ENCODE results near the gene YAF2. TPM values are rescaled to one million over a fixed set of nuclear protein-coding genes. Genes with fewer than 3 reads are reported as not detected.

YAF2 gene
- total RNA-seq, 2 donors from 2014 or later = 10.0 to 14.4 TPM

GRCh38 chr12:42278128-42278510 lies 40.1 kb upstream of the YAF2 start:
- Histone ChIP-seq H3K9me3 (no peaks in the 10 kb centered on the region), H3K36me3 (no peaks in the 10 kb centered on the region), H3K27ac (no peak overlapping the region), H3K4me3 (no peak overlapping the region), H3K4me1 (replicated peaks) (no peaks in the 10 kb centered on the region), H3K27me3 (replicated peaks; ENCODE audit: insufficient read depth) (no peaks in the 10 kb centered on the region)
- TF ChIP-seq POLR2A (IDR thresholded peaks at IDR 0.05) (no peak), CTCF (IDR thresholded peaks at IDR 0.05) (no peak), POLR2AphosphoS5 (IDR thresholded peaks at IDR 0.05) (no peak)
- intact Hi-C loops (cut with DNase I) = no loop called here
- no peak for DNase-seq (ENCODE audit: low spot score)

DNA sequence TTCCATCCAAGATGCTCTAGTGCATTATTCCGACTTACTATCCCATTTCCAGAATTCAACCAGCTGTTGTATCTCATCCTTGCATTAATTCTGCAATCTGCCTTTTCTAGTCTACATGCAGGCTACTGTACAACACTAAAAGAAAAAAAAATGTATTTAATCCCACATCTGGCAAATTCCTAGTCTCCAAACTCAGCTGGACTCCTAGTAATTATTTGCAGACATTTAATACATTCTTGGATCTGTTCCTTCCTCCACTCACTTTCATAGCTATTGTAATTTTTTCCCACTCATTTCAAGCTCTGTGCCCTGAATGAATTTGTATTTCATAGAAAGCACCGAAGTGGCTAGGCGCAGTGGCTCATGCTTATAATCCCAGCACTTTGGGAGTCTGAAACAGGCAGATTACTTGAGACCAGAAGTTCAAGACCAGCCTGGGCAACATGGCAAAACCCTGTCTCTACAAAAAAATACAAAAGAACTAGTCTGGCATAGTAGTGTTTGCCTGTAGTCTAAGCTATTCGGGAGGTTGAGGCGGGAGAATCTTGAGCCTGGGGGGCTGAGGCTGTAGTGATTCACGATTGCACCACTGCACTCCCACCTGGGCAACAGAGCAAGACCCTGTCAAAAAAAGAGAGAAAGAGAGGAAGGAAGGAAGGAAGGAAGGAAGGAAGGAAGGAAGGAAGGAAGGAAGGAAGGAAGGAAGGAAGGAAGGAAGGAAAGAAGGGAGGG lies 39.5 kb upstream of the YAF2 start:
- no peak for DNase-seq (ENCODE audit: low spot score)
- intact Hi-C loops (cut with DNase I) = no loop called here

GRCh38 chr12:42275499-42275898 lies 37.5 kb upstream of the YAF2 start:
- no peak overlapping the region for H3K27ac ChIP-seq
- H3K4me3 ChIP-seq = no peak overlapping the region
- H3K36me3 ChIP-seq = no peaks in the 10 kb centered on the region
- H3K9me3 ChIP-seq = no peaks in the 10 kb centered on the region
- intact Hi-C loops (cut with DNase I) = no loop called here
- TF ChIP-seq POLR2AphosphoS5 (IDR thresholded peaks at IDR 0.05) (no peak), POLR2A (IDR thresholded peaks at IDR 0.05) (no peak), CTCF (IDR thresholded peaks at IDR 0.05) (no peak)
- 93% methylated on average over 4 of the region's 4 CpGs for WGBS
- H3K4me1 ChIP-seq (replicated peaks) = no peaks in the 10 kb centered on the region
- no peak for DNase-seq (ENCODE audit: low spot score)
- no peaks in the 10 kb centered on the region for H3K27me3 ChIP-seq (replicated peaks; ENCODE audit: insufficient read depth)

More for the DNA sequence above, 39.5 kb upstream of the YAF2 start:
- Histone ChIP-seq H3K9me3 (no peaks in the 10 kb centered on the region), H3K4me1 (replicated peaks) (no peaks in the 10 kb centered on the region), H3K36me3 (no peaks in the 10 kb centered on the region), H3K27ac (no peak overlapping the region), H3K4me3 (no peak overlapping the region), H3K27me3 (replicated peaks; ENCODE audit: insufficient read depth) (no peaks in the 10 kb centered on the region)
- TF ChIP-seq POLR2AphosphoS5 (IDR thresholded peaks at IDR 0.05) (no peak), CTCF (IDR thresholded peaks at IDR 0.05) (no peak), POLR2A (IDR thresholded peaks at IDR 0.05) (no peak)
- WGBS = 74% methylated on average over 6 of the region's 6 CpGs

DNA sequence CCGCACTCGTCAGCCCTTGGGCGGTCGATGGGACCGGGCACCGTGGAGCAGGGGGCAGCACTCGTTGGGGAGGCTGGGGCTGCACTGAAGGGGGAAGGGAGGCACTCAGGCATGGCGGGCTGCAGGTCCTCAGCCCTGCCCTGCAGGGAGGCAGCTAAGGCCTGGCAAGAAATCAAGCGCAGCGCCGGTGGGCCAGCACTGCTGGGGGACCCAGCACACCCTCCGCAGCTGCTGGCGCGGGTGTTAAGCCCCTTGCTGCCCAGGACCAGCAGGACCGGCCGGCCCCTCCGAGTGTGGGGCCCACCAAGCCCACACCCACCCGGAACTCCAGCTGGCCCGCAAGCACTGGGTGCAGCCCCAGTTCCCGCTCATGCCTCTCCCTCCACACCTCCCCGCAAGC lies 35.7 kb upstream of the YAF2 start:
- no peaks in the 10 kb centered on the region for H3K27me3 ChIP-seq (replicated peaks; ENCODE audit: insufficient read depth)
- no peak overlapping the region for H3K4me3 ChIP-seq
- 87% methylated on average over 14 of the region's 21 CpGs for WGBS
- no peak for DNase-seq (ENCODE audit: low spot score)
- intact Hi-C loops (cut with DNase I) = no loop called here
- no peaks in the 10 kb centered on the region for H3K9me3 ChIP-seq
- TF ChIP-seq POLR2AphosphoS5 (IDR thresholded peaks at IDR 0.05) = no peak
- TF ChIP-seq POLR2A (IDR thresholded peaks at IDR 0.05) = no peak
- no peak for TF ChIP-seq CTCF (IDR thresholded peaks at IDR 0.05)
- no peaks in the 10 kb centered on the region for H3K4me1 ChIP-seq (replicated peaks)
- H3K27ac ChIP-seq = no peak overlapping the region
- no peaks in the 10 kb centered on the region for H3K36me3 ChIP-seq

GRCh38 chr12:42270596-42270995 lies 32.5 kb upstream of the YAF2 start:
- TF ChIP-seq POLR2A (IDR thresholded peaks at IDR 0.05) (no peak), POLR2AphosphoS5 (IDR thresholded peaks at IDR 0.05) (no peak), CTCF (IDR thresholded peaks at IDR 0.05) (no peak)
- DNase-seq (ENCODE audit: low spot score) = no peak
- WGBS = 68% methylated on average over 4 of the region's 4 CpGs
- H3K36me3 ChIP-seq = no peaks in the 10 kb centered on the region
- no peaks in the 10 kb centered on the region for H3K9me3 ChIP-seq
- H3K27me3 ChIP-seq (replicated peaks; ENCODE audit: insufficient read depth) = no peaks in the 10 kb centered on the region
- no peak overlapping the region for H3K27ac ChIP-seq
- H3K4me3 ChIP-seq = no peak overlapping the region
- intact Hi-C loops (cut with DNase I) = no loop called here
- H3K4me1 ChIP-seq (replicated peaks) = no peaks in the 10 kb centered on the region

All from prostate gland (tissue), 2 donors.